HUDEP-2 (cell line): ENCODE data around the gene AGXT2.

Experiments
- DNase-seq, 76 experiments: peaks; one replicate each; lab custom pipeline; 2025; ENCODE audit not compliant: unreplicated experiment in 76 of 76; lab: John Stamatoyannopoulos, UW

Gene AGXT2

GRCh38 chr5:35047785-35048404 is at the start of gene AGXT2:
TSS of gene AGXT2 (minus strand) at chr5:35047949. CDS start at chr5:35047892, 57 bp downstream.
- DNase-seq, result no peak

GRCh38 chr5:35096932-35097331 is 49.2 kb upstream of the AGXT2 start:
- DNase-seq, result no peak

- no peak for DNase-seq
These were observed 48.5 kb upstream of the AGXT2 start for GRCh38 chr5:35096216-35096615.

- DNase-seq, result no peak
These were observed 47.6 kb upstream of the AGXT2 start for GRCh38 chr5:35095366-35095765.

GRCh38 chr5:35094948-35095347 is 47.2 kb upstream of the AGXT2 start:
- no peak for DNase-seq

- no peak for DNase-seq
These were observed 45.0 kb upstream of the AGXT2 start for GRCh38 chr5:35092703-35093102.

- DNase-seq, result no peak
These were observed 44.0 kb upstream of the AGXT2 start for GRCh38 chr5:35091704-35092103.

- DNase-seq, result peak in 33 of 76 experiments; percentile 0 to 60 (median 9)
These were observed 41.9 kb upstream of the AGXT2 start for GRCh38 chr5:35089334-35090314.

- no peak for DNase-seq
These were observed 40.2 kb upstream of the AGXT2 start for GRCh38 chr5:35087991-35088390.

- DNase-seq, result no peak
These were observed 35.4 kb upstream of the AGXT2 start for GRCh38 chr5:35083150-35083549.

- no peak for DNase-seq
These were observed 34.8 kb upstream of the AGXT2 start for GRCh38 chr5:35082530-35082929.

- no peak for DNase-seq
These were observed 33.4 kb upstream of the AGXT2 start for GRCh38 chr5:35081134-35081533.

GRCh38 chr5:35073160-35073559 is 25.4 kb upstream of the AGXT2 start:
- DNase-seq, result no peak

GRCh38 chr5:35069188-35069587 is 21.4 kb upstream of the AGXT2 start:
- DNase-seq, result no peak

GRCh38 chr5:35067985-35068384 is 20.2 kb upstream of the AGXT2 start:
- DNase-seq, result no peak

- DNase-seq, result no peak
These were observed 18.6 kb upstream of the AGXT2 start for GRCh38 chr5:35066260-35066795.

GRCh38 chr5:35063414-35063813 is 15.7 kb upstream of the AGXT2 start:
- DNase-seq, result no peak

- DNase-seq, result no peak
These were observed 13.5 kb upstream of the AGXT2 start for GRCh38 chr5:35061211-35061770.

- DNase-seq, result no peak
These were observed 12.5 kb upstream of the AGXT2 start for GRCh38 chr5:35060236-35060635.

- DNase-seq, result no peak
These were observed 11.5 kb upstream of the AGXT2 start for GRCh38 chr5:35059251-35059650.

GRCh38 chr5:35058374-35058788 is 10.6 kb upstream of the AGXT2 start:
- no peak for DNase-seq
